Esophagus squamous epithelium (tissue), 4 donors: Measurements from ENCODE around the gene MXD1.

Experiments
- CTCF ChIP-seq, 6 experiments: fragments of 450-650 bp in 4 of 6; fragments of 200-600 bp in 2 of 6; sonication (generic) in 2 of 6; IDR thresholded peaks; one replicate each; pipeline ENCODE4 v1.5.1; 2016 to 2019; ENCODE audit warnings: antibody characterized with exemption in 6 of 6, mild to moderate bottlenecking in 4 of 6, moderate library complexity in 4 of 6
- POLR2A ChIP-seq, 4 donors: fragments of 450-650 bp; IDR thresholded peaks; one replicate each; pipeline ENCODE4 v1.6.1; 2017; ENCODE audit warnings: antibody characterized with exemption in 4 of 4, mild to moderate bottlenecking in 4 of 4, moderate library complexity in 3 of 4

GRCh38 chr2:69985688-69986087, 70.8 kb downstream of the MXD1 start:
- TF ChIP-seq CTCF (IDR thresholded peaks at IDR 0.05) (no peak), POLR2A (IDR thresholded peaks at IDR 0.05) (no peak)
